K562 (cell line): ENCODE measurements around the gene ELF5. TPM values are rescaled to one million over a fixed set of nuclear protein-coding genes. Genes with fewer than 3 reads are reported as not detected.
A peak's percentile ranks its signal among the peaks of the same experiment; 100 is the strongest.

ENCODE experiments used
- CBX3 ChIP-seq, 2 experiments: IDR thresholded peaks; 1 replicate in 1 of 2; 2 replicates in 1 of 2; pipeline ENCODE4 v1.6.1; 2012; ENCODE audit warnings: inconsistent platforms in 2 of 2, low read length in 2 of 2, borderline replicate concordance in 1 of 2, control low read depth in 1 of 2
- E2F5 ChIP-seq: sonication (generic); formaldehyde crosslinking; IDR thresholded peaks from 2 replicates; pipeline ENCODE4 v1.8.0; 2022; ENCODE audit warnings: mild to moderate bottlenecking, missing genetic modification reagents
- SMC3 ChIP-seq: conservative IDR thresholded peaks from 2 replicates; pipeline ENCODE4 v1.6.1; 2011; ENCODE audit warnings: low read depth, low read length, improper control_type of control experiment; ENCODE audit not compliant: insufficient read depth
- ZNF407 ChIP-seq: fragments of 450-650 bp; IDR thresholded peaks from 2 replicates; pipeline ENCODE4 v1.6.1; 2016; ENCODE audit warnings: low read depth
- ZNF75A ChIP-seq: fragments of 450-650 bp; formaldehyde crosslinking; IDR thresholded peaks from 2 replicates; pipeline ENCODE4 v1.4.0; 2020; ENCODE audit warnings: mild to moderate bottlenecking
- polyA plus RNA-seq, 8 experiments: library from polyadenylated mRNA; depleted of rRNA in 4 of 8; stranded (reverse) in 5 of 8; unstranded in 3 of 8; fragments of >200 nt; fragmentation: Nextera tagmentation in 2 of 8; fragmentation: Illumina TruSeq in 1 of 8; extraction: Ambion mirVana in 2 of 8; extraction: Trizol in 1 of 8; gene quantifications; 2 replicates each; pipeline versions ENCODE4 v1.2.1 to v1.2.3, GENCODE V29; 2011 to 2014; ENCODE audit warnings: inconsistent platforms in 1 of 8, missing spikeins in 1 of 8
- total RNA-seq, 7 experiments: library from RNA; depleted of rRNA in 6 of 7; stranded (reverse); fragments of >200 nt in 6 of 7; fragmentation: Illumina TruSeq in 2 of 7; extraction: Trizol in 2 of 7; gene quantifications; 2 replicates each; pipeline versions ENCODE4 v1.2.1 to v1.2.3, GENCODE V29; 2011 to 2021; ENCODE audit warnings: low replicate concordance in 1 of 7
- TF ChIP-seq, protein P1 (sequence below), 2 experiments: fragments of 450-650 bp; formaldehyde crosslinking in 1 of 2; IDR thresholded peaks; 2 replicates each; pipeline versions ENCODE4 v1.4.0 to v1.6.1; 2014 to 2020; ENCODE audit warnings: mild to moderate bottlenecking in 2 of 2, borderline replicate concordance in 1 of 2, low read depth in 1 of 2

Gene ELF5
- total and polyA plus RNA-seq, 9 of the 15 experiments (the other 6 are each of a cell fraction or from before 2014, with no cell fraction given) = not detected

DNA sequence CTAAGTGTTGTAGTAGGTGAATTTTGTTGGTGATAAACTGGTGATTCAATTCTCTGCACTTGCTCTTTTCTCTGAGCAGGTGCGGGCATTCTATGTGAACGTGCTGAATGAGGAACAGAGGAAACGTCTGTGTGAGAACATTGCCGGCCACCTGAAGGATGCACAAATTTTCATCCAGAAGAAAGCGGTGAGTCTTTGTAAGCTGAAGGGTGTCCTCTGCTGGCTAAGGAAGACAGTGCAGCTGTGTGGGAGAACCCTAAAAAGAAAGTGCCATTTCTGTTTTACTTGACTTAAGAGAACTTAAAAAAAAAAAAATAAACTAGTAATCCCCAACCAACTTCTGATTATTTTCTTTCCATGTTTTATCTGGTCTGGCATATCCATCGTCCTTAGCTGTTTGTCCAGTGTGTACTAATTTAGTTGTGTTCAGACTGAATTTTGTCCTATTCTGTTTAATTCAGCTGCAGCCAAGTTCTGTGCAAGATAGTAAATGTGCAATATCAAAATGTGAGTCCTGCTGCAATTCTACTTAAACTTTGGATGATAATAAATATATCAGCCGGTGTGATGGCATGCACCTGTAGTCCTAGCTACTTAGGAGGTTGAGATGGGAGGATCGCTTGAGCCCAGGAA is 45.3 kb downstream of the ELF5 start (continued):
- TF ChIP-seq ZNF407 = no peak
- TF ChIP-seq CBX3 (IDR thresholded peaks at IDR 0.05; ENCODE audit: borderline replicate concordance in 1 of 2, low read length in 2 of 2) = 0 out of 3 replicates have a peak, but pooled peaks of 1 of the 2 experiments have one; percentile 28
- TF ChIP-seq, protein P1, sequence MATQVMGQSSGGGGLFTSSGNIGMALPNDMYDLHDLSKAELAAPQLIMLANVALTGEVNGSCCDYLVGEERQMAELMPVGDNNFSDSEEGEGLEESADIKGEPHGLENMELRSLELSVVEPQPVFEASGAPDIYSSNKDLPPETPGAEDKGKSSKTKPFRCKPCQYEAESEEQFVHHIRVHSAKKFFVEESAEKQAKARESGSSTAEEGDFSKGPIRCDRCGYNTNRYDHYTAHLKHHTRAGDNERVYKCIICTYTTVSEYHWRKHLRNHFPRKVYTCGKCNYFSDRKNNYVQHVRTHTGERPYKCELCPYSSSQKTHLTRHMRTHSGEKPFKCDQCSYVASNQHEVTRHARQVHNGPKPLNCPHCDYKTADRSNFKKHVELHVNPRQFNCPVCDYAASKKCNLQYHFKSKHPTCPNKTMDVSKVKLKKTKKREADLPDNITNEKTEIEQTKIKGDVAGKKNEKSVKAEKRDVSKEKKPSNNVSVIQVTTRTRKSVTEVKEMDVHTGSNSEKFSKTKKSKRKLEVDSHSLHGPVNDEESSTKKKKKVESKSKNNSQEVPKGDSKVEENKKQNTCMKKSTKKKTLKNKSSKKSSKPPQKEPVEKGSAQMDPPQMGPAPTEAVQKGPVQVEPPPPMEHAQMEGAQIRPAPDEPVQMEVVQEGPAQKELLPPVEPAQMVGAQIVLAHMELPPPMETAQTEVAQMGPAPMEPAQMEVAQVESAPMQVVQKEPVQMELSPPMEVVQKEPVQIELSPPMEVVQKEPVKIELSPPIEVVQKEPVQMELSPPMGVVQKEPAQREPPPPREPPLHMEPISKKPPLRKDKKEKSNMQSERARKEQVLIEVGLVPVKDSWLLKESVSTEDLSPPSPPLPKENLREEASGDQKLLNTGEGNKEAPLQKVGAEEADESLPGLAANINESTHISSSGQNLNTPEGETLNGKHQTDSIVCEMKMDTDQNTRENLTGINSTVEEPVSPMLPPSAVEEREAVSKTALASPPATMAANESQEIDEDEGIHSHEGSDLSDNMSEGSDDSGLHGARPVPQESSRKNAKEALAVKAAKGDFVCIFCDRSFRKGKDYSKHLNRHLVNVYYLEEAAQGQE (IDR thresholded peaks at IDR 0.05; ENCODE audit: borderline replicate concordance) = peak; percentile 76
- TF ChIP-seq, protein P1 (CRISPR knock-in tag; IDR thresholded peaks at IDR 0.05; ENCODE audit: low read depth) = no peak
- TF ChIP-seq ZNF75A (CRISPR knock-in tag) = no peak
- peak; percentile 73; the same call in 1 of the 2 replicates for TF ChIP-seq SMC3
- no peak for TF ChIP-seq E2F5 (CRISPR knock-in tag)
- TF ChIP-seq, all 486 proteins: peak for 9
